Adrenal gland (tissue), 5 donors: ENCODE data around the gene VCAM1.

Experiments used
- CTCF ChIP-seq, 6 experiments: fragments of 450-650 bp in 4 of 6; fragments of 200-600 bp in 2 of 6; sonication (generic) in 1 of 6; IDR thresholded peaks; 1 replicate in 5 of 6; 2 replicates in 1 of 6; pipeline versions ENCODE4 v1.5.1 to v1.8.0; 2016 to 2021; ENCODE audit warnings: antibody characterized with exemption in 6 of 6, mild to moderate bottlenecking in 2 of 6, moderate library complexity in 1 of 6
- POLR2A ChIP-seq, 2 donors: fragments of 450-650 bp; IDR thresholded peaks; one replicate each; pipeline ENCODE4 v1.6.1; 2017; ENCODE audit warnings: antibody characterized with exemption in 2 of 2, mild to moderate bottlenecking in 2 of 2, moderate library complexity in 1 of 2
- donor health status: DM: no; HTN: no; CAD: no.

- TF ChIP-seq CTCF (IDR thresholded peaks at IDR 0.05) (no peak), POLR2A (IDR thresholded peaks at IDR 0.05) (no peak)
Measured at GRCh38 chr1:100706296-100706695, 13.2 kb upstream of the VCAM1 start.
